KG1 (cell line): ENCODE measurements around the gene CD81.

ENCODE experiments used
- DNase-seq: peaks from one replicate; lab custom pipeline; 2025; lab: John Stamatoyannopoulos, UW

CD81 gene

DNA sequence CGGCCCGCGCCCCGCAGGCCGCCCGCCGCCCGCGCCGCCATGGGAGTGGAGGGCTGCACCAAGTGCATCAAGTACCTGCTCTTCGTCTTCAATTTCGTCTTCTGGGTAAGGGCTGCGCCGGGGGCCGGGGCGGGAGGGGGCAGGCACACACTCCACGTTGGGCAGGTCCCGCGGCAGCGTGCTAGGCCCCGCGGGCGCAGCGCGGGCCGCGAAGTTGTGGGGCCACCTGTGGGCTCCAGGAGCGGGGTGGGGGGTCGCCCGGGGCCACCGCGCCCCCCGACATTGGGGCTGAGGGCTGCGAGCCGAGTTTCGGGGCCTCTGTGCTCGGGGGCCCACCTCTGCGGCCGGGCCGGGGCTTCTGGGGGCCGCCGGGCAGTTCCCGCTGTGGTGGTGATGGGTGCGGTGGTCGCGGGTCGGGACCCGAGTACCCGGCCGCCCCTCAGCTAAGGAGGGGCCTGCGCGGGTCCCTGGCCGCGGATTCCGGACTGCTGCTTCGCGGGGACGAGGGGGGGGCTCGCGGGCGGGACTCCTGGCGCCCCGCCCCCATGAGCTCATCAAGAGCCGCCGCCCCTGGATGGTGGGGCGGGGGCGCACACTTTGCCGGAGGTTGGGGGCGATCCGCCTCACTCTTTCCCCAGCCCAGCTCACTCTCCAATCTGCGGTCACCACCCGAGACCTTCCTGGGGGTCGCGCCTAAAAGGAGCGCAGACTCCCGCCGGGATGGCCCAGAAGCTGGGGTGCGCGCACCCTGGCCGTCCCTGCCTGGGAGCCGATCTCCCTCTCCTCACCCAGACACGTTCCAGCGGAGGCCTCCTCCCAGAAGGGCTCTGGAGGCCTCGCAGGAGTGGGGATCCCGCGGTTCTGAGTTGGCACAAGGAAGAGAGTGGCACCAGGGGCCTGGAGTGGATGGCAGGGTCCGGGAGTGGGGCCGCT is 667 bp downstream of the CD81 start:
- DNase-seq, result peak; percentile 26

DNA sequence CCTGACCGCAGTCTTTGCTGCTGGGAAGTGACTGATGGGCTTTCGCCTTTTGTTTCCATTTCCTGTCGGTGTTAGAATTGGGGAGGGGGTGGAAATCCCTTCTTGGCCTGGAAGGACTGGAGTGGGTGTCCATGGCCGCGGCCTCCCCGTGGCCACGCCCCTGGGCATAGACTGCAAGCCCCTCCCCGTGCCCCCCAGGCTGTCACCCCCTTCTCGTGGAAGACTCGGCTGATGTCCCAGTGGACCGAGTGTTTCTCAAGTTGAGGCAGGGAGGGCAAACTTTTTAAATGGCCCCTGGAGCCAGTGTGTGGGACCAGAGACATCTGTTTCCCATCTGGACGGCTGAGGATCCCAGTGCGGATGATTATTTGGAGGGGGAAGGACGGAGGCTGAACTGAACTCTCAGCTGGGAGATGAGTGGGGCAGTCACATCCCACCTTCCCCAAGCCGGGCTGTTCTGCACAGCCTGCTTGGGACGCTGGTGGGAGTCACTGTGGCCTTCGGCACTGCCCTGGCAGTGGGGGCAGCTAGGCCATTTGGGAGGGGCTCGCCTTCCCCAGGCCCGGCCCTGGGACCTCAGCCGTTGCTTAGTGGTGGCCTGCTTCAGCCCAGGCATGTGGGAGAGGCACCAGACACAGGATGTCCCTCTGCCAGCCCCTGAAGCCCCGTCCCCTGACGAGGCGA is 1.6 kb downstream of the CD81 start:
- no peak for DNase-seq

DNA sequence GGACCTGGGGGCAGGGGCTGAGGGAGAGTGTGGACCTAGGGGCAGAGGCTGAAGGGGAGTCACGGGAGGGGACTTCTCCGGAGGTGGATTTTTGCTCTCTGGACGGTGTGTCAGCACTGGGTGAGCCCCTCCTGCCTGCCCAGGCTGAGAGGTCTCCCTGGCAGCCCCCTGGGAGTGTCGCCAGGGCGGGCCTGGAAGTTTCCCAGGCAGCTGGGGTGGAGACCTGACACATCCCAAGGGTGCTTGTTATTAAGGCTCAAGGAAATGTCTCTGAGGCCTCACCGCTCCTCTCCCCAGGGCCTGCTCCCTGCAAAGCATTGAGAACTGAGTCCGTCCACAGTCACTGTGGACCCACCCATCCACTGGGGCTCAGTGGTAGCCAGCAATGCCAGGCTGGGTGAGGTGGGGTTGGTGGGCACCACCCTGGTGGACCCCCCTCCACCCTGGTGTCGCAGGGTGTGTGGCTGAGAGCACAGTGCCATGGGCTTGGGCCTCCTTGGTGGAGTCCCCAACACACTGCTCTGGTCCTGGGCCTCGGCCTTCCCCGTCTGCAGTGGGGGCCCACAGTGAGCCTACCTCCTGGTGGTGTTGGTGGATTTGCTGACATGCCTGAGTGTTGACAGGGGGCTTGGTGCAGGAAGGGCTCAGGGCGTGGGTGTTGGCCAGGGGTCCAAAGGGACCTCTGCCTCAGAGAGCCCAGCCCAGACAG is 2.5 kb downstream of the CD81 start:
- DNase-seq, result no peak

DNA sequence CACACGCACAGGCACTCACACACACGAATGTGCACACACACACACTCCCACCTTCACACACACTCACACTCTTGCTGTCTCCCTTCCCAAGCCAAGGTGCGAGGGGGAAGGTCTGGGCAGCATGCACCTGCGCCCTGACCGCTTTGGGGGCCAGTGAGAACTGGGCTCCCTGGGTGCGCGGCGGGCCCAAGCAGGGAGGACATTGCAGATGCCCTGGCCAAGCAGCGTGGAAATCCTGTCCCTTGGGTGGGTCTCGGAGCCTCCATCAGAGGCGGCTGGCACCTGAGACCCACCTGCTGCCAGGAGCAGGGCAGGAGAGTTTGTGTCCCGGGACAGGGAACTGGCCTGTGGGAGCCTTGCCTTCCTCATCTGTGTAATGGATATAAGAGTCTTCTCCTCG is 3.3 kb downstream of the CD81 start:
- no peak for DNase-seq

DNA sequence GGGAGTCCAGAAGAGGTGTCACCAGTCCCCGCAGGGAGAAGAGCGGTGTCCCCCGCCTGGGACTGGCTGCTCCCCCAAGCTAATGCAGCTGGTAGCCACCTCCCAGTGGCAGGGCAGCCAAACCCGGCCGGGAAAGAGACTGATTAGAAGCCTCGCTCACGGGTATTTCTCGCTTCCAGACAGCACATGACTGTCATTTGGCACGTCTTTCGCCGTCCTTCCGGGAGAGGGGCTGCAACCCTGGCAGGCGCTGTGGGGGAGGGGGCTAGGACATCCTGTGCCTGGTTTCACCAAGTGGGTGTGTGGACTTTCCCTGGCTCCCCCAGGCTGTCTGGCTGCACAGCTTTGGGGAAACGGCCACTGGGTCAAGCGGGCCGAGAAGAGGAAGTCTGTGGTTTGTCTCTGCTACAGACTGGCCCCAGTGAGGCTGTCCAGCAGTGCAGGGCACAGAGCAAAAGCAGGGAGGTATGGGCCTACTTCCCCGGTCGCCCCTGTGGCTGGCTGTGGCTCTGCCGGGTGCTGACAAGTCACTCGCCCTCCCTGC is 3.8 kb downstream of the CD81 start:
- no peak for DNase-seq

DNA sequence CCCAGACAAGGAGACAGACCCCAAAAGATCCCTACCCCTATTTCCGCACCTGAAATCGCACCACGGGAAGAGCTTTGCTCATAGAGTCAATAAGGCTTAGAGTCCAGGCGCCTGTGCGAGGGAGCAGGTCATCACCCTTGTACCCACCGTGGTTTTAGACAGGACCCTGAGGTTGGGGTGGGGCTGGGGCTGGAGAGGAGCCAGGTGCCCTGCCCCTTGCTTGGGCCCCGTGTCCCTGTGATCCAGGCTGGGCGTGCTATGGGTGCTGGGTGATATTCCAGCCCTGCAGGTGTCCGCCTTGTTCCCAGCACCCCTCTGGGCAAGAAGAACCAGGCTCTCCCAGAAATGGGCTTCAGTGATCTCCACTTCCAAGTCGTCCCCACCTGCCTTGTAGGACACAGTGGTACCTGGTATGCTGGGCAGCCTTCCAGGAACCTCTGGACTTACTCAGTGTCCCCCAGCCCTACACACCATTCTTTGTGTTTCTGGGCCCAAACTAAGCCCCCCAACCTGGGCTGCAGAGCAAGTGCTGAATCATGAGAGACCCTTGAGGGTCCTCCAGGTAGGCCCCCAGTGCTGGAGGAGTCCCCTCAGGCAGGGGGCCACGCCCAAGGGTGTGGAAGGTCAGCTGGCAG is 4.5 kb downstream of the CD81 start:
- DNase-seq, result no peak

DNA sequence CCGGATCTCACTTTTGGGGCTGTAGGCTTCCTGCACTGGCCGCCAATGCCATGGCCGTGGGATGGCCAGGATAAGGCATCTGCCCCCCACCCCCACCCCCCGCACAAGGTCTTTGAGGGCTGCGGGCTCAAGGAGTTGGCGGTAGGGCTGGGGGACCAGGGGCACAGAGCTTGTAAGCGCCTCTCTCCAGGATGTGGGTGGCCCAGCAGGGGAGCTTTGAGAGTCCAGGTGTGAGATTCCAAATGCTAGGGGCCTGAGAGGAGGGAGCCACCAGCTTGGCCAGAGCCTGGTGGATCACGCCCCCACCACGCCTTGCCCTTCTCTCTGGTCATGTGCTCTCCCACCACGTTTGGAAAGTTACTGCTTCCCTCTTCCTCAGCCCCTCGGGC is 5.0 kb downstream of the CD81 start:
- DNase-seq, result no peak

DNA sequence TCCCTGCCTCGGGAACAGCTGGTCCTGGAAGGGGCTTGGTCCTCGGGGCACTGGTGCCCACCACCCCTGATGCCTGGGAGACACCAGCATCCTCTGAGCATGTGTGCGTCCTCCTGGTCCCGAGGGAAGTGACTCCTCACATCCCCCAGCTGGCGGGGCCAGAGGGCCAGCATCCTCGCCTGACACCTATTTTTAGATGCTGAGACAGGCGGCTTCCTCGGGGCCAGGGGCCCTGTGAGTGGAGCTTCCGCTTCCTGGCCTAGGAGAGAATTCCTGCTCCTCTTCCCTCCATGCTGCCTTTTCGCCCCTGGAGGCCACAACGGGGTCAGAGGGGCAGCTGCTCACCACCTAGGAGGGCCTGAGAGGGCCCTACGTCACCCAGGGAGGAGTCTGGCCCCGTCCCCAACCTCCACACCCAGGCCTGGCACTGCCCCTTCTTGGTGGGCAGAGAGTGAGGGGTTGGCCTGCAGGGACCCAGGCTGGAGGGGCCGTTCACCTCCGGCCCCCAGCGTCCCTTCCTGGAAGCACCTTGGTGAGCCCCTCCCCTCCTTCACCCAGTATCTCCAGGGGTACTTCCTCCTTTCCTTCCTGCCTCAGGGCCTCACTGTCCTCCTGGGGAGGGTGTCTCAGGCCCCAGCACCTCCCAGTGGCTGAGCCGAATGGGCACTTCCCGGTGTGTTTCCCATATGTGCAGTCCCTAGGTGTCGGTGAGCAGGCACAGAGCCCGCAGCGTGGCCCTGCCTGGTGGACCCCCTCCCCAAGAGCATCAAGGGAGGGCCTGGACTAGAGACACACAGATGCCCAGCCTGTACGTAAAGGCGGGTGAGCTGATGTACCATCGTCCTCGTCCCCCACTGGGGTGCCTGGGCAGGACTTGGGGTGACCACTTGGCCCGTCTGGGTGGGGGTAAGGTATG is 6.1 kb downstream of the CD81 start:
- DNase-seq, result no peak

DNA sequence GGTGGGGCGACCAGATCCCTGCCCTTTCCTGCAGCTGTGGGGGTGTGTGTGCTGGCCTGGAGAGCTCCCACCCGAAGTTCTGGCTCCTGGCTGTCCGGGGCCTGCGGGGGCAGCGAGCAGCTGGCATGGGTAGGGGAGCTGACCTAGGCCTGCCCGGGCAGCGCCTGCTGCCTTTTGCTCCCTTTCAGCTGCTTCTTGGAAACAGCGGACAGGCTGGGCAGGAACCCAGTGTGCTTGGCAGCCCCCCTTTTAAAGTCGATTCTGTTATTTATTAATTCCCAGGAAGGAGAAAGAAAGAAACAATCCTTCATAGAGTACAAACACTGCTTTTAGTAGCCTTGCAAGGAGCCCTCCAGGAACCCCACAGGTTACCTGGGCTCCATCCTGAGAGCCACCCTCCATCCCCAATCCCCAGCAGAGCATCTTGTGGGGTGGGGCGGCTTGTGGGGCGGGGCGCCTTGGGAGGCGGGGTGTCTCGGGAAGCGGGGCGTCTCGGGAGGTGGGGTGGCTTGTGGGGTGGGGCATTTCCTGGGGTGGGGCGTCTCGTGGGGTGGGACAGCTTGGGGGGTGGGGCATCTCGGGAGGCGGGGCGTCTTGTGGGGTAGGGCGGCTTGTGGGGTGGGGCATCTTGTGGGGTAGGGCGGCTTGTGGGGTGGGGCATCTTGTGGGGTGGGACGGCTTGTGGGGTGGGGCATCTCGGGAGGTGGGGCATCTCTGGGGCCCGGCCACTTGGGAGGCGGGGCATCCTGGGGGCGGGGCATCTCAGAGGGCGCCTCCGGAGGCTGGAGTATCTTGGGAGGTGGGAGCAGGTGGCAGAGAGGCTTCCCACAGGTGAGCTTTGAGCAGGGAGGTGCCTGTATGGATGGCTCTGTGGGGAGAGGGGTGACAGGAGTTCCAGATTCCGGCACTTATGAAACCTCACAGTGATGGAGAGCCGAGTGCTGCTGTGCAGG is 7.0 kb downstream of the CD81 start:
- DNase-seq, result no peak

DNA sequence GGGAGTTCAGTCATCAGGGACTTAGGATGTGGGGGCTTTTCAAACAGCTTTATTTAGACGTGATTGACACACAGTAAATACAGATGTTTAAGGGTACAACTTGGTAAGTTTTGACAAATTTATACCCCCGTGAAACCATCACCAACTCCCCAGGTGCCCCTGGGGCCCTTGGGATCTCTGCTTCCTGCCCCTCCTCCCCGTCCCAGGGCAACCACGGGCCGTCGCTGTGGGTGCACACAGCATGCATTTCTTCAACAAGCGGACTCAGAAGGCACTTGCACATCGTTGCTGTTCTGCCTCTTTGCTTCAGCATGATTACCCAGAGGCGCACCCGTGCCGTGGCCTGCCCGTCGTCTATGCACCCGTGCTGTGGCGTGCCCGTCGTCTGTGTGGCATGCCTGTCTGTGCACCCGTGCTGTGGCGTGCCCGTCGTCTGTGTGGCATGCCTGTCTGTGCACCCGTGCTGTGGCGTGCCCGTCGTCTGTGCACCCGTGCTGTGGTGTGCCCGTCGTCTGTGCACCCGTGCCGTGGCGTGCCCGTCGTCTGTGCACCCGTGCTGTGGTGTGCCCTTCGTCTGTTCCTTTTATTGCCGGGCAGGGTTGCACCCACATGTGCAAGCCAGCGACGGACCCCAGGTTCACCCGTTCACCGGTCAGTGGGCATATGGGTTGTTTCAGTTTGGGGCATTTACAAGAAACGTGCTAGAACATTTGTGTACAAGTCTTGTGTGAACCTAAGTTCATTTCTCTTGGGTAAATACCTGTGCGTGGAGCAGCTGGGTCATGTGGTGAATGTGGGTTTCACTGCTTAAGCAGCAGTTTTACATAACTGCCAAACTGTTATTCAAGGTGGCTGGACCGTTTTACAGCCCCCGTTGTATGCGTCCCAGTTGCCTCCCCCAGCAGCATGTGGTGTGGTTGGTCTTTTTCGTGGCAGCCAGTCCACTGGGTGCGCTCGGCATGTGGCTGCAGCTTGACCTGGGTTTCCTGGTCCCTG is 8.3 kb downstream of the CD81 start:
- no peak for DNase-seq

DNA sequence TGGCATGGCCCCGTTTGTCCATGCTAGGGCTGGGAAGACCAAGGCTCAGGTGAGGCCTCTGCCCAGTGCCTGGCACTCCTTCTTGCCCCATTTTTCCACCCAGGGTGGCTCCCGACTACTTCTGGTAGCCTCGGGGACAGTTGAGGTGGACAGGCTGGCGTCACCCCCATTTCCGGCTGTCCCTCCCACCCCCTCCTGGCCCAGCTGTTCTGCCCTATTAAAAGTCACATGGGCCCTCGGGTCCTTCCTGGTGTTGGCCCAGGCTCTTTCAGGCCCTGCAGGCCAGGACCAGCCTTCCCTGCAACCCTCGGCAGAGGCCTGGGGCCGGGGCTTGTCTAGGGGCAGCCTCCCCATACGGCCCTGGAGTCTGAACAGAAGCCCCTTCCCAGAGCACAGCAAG is 9.5 kb downstream of the CD81 start:
- DNase-seq, result no peak

DNA sequence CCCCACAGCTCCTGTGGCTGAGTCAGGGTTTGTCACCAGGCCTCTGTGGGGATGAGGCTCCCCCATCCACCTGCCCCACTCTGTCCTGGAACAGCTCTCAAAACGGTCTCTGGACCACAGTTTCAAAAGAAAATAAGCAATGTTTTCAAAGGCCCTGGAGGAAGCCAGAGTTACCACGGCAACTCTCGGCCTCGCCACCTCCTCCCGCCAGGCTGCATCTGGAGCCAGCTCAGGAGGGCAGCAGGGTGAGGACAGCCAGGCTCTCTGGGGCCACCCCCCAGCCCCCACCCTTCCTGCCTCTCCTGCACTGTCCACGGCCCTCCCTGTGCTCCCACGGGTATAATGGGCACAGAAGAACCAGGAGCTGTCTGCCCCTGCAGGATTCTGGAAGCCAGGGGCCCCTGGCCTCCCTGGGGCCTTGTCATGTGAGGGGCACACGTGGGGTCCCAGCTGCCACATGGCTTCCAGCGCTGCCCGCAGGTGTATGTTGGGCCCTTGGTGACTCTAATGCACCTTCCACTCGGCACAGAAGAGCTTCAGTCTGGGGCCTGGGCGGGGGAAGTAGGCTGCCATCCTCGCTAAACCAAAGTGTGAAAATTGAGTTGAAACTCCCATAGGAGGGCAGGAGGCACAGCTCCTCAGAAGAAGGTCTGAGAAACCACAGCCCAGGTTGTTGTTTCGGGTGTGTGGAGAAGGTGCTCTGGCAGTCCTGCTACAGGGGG is 10.3 kb downstream of the CD81 start:
- DNase-seq, result no peak

DNA sequence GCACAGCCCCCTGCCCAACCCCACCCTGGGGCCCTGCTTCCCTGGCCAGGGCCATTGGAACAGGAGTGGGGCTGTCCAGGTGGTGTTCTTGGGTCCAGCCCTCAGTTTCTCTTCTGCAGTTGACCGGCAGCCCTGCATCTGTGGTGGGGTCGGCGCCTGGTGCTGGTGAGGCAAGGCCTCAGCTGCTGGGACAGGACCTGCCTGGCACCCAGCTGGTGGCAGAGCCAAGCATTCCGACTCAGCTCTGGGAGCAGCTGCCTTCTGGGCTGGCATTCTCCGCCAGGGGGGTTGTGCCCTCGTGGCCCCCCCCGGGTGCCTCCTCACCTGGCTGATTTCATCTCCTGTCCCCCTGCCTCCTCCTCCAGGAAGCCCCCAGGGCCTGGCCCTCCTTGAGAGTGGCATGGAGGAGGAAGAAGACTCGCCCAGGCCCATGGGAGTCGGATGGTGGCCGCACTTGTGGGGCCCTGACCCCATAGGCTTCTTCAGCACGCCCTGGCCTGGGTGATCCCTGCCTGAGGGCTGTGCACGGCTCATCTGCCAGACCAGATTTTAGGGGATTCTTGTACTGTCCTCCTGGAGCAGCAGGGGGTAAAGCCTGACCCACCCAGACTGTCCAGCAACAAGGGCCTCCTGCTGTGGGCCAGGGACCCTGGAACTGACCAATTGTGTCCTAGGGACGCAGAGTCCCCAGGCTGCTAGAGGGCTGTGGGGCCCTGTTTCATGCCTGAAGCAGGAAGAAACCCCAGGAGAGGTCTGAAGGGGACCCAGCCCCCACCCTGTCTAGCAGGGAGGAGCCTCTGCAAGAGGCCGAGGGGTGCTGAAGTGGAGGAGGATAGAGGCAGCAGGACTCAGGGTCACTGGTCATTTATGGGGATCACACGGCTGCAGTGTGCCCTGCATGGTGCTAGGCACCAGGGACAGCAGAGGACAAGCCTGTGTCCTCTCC is 11.6 kb downstream of the CD81 start:
- DNase-seq, result no peak

DNA sequence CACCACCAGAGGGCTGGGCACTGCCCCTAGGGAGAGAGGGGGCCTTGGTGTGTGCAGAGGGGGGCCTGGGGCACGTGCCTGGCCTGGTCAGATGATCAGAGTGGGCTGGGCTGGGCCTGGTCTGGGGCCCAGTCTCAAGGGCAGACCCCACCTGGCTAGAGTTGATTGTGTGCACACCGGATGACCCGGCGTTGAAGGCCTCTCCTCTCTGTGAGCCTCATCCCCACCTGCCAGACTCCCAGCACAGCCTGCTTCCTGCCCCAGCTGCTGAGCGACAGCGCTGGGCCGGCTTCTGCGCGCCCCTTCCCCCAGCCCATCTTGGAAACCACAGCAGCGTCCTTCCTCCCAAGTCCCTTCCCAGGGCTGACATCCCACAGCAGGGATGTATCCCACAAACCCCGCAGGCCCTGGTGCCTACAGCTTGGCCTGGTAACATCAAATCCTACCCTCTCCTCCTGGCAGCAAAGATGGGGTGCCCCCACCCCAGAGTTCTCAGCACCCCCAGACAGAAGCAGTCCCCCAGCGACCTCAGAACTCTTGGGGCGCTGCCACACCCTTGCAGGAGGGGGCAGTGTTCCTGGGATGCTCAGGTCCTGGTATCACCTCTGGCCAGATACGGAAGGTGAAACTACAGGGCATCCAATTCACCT is 12.4 kb downstream of the CD81 start:
- no peak for DNase-seq

DNA sequence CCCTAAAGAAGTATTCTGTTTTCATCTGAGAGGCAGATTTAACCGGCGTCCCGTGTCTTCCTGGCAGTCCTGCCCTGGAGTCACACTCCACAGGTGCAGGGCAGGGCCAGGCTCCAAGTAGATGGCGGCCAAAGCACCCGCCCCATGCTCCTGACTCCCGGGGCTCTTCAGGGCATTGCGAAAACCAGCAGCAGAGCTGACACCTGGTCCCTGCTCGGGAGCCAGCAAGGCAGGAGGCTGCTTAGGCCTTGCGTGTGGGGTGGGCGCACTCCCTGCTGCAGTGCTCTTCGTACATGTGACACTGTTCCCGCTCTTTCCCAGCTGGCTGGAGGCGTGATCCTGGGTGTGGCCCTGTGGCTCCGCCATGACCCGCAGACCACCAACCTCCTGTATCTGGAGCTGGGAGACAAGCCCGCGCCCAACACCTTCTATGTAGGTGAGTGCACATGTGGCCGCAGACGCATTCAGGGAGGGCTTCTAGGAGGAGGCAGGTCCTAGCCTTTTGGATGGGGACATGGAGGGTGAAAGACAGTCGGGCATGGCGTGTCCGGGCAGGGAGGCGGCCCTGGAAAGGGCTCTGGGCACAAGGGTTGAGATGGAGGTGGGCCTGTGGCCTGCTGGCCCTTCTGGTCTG is 13.1 kb downstream of the CD81 start:
- DNase-seq, result no peak

DNA sequence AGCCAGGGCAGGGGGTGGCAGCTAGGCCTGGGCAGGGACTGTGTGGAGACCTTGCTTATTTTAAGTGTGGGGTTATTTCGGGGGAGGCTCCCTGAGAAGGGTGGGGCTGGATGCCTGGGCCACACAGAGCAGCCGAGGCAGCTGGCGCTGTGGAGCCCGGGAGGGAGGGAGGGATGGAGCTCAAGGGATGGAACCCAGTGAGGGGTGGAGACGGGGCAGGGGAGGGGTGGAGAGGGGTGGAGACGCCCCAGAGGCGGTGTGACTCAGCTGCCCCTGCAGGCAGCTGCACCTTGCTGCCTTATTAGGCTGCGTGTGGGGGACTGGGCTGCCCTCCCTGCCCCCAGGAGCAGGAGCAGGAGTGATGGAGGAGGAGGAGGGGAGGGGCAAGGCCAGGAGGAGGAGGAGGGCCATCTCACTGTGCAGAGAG is 13.6 kb downstream of the CD81 start:
- DNase-seq, result no peak
